Ishikawa (cell line): ENCODE measurements around the gene B3GAT1.

Experiments used
- CEBPB ChIP-seq: IDR thresholded peaks from 2 replicates; pipeline ENCODE4 v1.6.1; 2012
- EP300 ChIP-seq: IDR thresholded peaks from 2 replicates; pipeline ENCODE4 v1.6.1; 2012; ENCODE audit warnings: borderline replicate concordance
- MAX ChIP-seq: IDR thresholded peaks from 2 replicates; pipeline ENCODE4 v1.6.1; 2012
- NFIC ChIP-seq: IDR thresholded peaks from 2 replicates; pipeline ENCODE4 v1.6.1; 2012
- RAD21 ChIP-seq: IDR thresholded peaks from 2 replicates; pipeline ENCODE4 v1.6.1; 2012; ENCODE audit warnings: low read depth
- REST ChIP-seq: IDR thresholded peaks from 2 replicates; pipeline ENCODE4 v1.6.1; 2012; ENCODE audit warnings: low read depth, mild to moderate bottlenecking
- TAF1 ChIP-seq: IDR thresholded peaks from 2 replicates; pipeline ENCODE4 v1.6.1; 2012; ENCODE audit warnings: low read depth, mild to moderate bottlenecking
- TCF12 ChIP-seq: IDR thresholded peaks from 2 replicates; pipeline ENCODE4 v1.6.1; 2012; ENCODE audit warnings: low read depth
- TEAD4 ChIP-seq: IDR thresholded peaks from 2 replicates; pipeline ENCODE4 v1.6.1; 2012
- YY1 ChIP-seq: IDR thresholded peaks from 2 replicates; pipeline ENCODE4 v1.6.1; 2012; ENCODE audit warnings: low read depth
- ZBTB7A ChIP-seq: IDR thresholded peaks from 2 replicates; pipeline ENCODE4 v1.6.1; 2012; ENCODE audit warnings: low read depth

DNA sequence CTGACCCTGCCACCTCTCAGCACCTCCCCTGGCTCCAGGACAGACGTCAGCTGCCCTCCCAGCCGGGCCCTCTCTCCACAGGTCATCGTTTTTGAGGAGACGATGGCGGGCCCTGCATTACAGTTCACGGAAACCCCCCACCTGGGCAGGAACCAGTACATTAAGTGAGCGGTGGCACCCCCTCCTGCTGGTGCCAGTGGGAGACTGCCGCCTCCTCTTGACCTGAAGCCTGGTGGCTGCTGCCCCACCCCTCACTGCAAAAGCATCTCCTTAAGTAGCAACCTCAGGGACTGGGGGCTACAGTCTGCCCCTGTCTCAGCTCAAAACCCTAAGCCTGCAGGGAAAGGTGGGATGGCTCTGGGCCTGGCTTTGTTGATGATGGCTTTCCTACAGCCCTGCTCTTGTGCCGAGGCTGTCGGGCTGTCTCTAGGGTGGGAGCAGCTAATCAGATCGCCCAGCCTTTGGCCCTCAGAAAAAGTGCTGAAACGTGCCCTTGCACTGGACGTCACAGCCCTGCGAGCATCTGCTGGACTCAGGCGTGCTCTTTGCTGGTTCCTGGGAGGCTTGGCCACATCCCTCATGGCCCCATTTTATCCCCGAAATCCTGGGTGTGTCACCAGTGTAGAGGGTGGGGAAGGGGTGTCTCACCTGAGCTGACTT lies 37.0 kb downstream of the B3GAT1 start:
- TF ChIP-seq TAF1 (no peak), MAX (no peak), CEBPB (no peak), YY1 (no peak), REST (no peak), EP300 (no peak), RAD21 (no peak), TCF12 (no peak), TEAD4 (no peak), NFIC (no peak), ZBTB7A (no peak)
